NCI-H1417 (cell line): ENCODE data around the gene MORN5.
"Not testable (repeated sequence)": the region's sequence is repeated elsewhere in the genome, so short reads cannot be mapped to it uniquely, and the experiment has no call there.

Experiments
- DNase-seq, 3 experiments: peaks; one replicate each; lab custom pipeline; 2025; lab: John Stamatoyannopoulos, UW

The MORN5 gene

DNA sequence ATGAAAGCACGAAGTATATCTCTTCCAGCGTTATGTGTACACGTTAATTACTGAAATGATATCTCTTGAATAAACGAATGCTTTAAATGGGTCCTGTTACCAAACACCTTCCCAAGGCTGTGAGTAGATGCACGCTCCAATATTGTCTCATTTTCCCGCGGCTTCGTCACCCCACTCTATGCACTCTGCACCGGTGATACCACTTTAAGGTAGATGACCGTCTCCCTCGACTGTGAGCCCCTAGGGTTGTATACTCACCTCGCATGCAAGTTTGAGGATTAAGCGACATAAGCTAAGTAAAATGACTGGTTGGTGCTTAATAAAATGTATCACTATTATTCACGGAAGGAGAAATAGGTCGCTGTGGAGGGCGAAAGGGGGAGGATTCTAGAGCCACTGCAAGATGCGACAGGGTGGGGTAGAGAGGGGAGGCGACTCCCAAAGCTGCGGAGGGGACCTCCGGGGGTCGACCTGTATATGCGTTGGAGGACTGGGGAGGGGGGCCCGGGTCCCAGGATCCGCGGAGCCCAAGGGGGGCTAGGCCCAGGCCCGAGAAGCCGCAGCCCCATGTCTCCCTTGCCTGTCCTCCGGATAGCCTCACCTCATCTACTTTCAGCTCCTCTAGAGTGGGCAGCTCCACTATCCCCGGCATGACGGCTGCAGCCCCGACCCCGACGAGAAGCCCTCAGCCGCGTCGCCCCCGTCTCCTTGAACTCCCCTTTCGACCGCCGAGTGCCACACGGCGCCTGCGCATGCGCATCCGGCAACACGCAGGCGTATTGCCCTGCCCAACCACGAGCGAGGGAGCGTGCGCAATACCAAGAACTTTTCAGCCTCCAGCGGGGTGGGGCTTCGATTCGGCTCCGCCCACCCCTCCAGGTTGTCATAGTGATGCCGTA, at the start of gene MORN5, which contains the start of gene NDUFA8:
Gene MORN5, plus strand, starts transcription at position 883 of the 899 bp plus-strand sequence. CDS start 65 bp downstream, outside the sequence.
Gene NDUFA8, minus strand, starts transcription at position 754 of the 899 bp plus-strand sequence. Its CDS starts 102 bp downstream, at position 652.
- DNase-seq = peak; percentile 92 to 99 (median 98)

DNA sequence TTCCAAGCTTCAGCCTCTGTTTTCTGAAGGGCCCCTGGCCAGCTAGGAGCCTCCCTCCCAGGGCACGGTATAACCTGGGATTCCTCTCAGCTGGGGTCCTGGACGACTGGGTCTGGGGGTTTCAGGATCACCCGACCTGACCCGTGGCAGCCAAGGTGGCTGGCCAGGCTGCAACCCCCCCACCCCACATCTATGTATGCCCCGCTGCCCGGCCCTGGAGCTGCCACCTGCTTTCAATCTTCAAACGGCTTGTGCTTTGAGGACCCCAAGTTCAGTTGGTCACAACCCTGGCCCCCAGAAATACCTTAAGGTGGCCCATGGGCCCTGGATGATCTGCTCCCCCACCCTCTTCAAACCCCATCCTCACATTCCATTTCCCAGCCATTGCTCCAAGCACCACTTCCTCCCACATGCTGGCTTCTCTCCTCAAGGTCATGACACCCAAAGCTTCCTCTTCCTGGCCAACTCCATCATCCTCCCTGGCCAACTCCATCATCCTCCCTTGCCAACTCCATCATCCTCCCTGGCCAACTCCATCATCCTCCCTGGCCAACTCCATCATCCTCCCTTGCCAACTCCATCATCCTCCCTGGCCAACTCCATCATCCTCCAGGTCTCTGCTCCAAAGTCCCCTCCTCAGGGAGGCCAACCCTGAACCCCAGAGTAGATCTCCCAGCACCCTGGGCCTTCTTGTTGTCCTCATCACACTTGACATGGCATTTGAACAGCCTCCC, 49.4 kb upstream of the MORN5 start:
- DNase-seq = no peak

DNA sequence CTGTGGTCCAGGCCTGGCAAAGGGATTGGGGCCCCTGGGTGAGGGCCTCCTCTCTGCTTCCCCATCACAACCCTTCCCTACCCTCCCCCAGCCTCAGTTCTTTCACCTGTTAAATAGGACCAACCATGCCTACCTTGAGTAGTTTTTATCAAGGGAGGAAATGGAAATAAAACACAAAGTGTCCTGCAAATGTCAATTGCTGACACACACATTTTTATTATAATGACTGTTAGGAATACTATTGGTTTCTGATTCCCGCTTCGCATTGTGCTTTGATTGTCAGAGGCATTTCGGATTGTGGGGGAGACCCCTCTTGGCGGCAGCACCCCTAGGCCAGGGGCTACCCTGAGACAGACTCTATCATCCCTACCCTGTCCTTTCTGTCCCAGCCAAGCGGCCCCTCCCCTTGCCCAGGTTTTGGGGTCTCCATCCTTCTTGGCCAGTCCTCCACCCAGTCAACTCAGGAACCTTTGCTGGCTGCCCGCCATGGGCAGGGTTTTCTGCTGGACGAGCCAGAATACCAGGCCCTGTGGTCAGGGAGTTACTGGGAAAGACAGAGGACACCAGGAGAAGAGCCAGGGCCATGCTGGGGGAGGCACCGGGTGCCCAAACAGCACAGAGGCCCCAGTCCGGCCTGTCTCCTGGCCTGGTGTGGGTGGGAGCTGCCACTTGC, 48.2 kb upstream of the MORN5 start:
- DNase-seq = no peak

DNA sequence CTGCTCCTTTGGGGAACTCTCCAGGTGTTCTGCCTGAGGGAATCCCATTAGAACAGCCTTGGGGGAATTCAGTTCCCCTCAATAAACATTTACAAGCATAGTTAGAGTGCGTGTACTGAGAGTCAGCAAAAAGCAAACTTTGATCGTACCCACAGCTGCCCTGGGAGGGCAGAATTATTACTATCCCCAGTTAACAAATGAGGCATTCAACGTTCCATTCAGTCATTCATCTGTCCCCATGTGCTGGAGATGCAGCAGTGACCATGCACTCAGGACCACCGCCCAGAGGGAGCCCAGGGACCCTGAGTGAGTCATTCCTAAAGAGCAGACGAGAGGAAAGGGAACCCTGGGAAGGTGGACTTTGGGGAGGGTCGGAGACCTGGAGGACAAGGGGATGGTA, 47.5 kb upstream of the MORN5 start:
- no peak for DNase-seq

DNA sequence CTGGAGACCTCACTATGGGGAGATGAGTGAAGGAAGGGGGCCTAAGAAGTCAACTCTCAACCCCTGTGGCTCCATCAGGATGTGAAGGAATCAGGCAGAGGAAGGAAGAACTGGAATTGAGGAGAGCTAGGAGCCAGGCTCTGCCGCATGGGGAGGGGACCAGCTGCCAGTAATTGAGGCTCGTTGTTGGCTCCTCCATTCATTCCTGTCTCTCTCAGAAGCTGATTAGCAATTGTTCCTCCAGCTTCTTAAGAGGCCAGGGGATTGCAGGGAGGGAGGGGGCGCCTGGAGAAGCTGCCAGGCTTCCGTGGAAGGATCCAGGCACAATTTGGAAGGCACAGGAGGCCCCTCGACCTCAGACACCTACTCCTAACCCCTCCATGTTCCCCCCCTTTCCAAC, 46.1 kb upstream of the MORN5 start:
- no peak for DNase-seq

DNA sequence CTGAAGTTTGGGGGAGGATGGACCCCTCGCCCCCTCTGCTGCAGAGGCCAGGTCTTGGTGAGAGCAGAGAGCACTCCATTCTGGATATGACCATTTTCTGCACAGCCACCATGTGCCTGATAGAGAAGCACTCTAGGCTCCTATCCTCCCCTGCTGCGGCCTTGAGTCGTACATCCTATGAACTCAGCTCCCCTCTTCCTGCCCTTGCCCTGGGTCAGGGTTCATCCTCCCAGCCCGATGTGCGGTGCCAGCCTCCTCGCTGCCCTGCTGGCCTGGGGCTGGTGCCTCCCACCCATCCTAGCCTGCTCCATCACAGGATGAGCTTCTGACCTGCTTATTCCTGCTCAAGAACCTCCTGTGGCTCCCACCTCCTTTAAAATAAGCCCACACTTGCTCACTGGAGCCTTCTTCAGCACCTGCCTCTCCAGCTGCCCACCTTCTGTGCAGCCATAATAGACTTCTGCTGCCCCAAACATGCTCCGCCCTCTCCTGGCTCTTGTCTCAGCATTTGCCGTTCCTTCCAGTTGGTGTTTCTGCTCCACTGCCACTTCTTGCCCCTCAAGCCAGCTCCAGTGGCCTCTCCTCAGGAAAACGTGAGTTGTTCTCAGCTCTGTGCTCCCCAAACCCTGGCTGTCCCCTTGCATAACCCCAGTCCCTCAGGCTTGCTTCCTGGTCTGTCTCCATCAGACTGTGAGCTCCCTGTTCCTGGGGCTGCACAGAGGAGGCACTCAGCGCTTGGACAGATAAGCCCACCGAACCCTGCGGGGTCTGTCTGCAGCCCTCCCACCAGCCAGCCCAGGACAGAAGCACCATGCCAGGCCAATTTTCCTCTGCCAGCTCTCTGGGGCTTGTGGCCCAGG, 44.3 kb upstream of the MORN5 start:
- DNase-seq = peak in 1 of 3 experiments; percentile 17

DNA sequence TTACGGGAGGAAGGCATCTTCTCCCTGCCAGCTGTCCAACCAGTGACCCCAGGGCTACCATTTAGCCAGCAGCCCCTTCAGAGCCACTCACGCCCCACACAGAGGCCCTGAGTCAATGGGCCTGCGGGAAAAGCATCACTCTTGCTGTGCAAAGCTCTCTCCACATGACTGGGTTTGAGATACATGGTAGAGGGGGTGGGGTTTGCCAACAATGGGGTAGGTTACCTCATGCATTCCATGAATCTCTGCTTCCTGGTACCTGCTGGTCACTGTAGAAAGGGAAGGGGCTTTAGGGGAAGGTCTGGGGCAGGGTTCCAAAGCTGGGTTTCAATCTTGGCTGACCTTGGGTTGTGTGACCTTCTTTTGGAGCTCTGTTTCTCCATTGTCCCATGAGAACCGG, 43.7 kb upstream of the MORN5 start:
- no peak for DNase-seq

DNA sequence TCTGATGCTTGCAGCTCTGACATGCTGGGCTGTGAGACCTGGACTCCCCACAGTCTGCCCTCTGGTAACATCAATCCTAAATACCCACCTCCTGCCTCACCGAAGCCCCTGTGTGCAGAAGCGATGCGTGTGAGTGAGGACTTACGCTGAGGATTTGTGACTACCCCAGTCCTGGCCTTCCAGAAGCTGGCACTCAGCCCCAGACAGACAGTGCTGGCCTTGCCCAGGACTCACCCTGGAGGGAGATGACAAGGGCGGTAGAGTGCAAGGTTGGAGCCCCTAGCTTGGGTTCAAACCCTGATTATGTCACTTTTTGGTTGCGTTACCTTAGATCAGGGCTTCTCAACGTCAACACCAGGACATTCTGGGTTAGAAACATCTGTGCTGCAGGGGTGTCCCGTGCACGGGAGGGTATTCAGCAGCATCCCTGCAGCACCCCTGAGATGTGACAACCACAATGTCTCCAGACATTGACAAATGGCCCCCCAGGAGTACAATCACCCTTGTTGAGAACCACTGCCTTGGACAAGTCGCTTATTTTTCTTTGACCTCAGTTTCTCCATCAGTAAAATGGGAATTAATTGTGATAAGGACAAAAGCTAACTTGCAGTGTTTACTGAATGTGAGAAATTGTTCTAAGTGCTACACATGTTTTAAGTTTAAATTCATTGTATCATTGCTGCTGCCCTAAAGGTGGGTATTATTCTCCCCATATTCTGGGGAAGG, 43.1 kb upstream of the MORN5 start:
- no peak for DNase-seq

DNA sequence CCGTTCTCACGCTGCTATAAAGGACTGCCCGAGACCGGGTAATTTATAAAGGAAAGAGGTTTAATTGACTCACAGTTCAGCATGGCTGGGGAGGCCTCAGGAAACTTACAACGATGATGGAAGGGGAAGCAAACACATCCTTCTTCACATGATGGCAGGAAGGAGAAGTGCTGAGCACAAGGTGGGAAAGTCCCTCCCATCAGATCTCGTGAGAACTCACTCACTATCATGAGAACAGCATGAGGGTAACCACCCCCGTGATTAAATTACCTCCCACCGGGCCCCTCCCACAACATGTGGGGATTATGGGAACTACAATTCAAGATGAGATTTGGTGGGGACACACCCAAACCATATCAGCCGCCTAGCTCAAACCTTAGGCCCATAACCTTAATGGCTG, 42.5 kb upstream of the MORN5 start:
- not testable (repeated sequence) for DNase-seq

DNA sequence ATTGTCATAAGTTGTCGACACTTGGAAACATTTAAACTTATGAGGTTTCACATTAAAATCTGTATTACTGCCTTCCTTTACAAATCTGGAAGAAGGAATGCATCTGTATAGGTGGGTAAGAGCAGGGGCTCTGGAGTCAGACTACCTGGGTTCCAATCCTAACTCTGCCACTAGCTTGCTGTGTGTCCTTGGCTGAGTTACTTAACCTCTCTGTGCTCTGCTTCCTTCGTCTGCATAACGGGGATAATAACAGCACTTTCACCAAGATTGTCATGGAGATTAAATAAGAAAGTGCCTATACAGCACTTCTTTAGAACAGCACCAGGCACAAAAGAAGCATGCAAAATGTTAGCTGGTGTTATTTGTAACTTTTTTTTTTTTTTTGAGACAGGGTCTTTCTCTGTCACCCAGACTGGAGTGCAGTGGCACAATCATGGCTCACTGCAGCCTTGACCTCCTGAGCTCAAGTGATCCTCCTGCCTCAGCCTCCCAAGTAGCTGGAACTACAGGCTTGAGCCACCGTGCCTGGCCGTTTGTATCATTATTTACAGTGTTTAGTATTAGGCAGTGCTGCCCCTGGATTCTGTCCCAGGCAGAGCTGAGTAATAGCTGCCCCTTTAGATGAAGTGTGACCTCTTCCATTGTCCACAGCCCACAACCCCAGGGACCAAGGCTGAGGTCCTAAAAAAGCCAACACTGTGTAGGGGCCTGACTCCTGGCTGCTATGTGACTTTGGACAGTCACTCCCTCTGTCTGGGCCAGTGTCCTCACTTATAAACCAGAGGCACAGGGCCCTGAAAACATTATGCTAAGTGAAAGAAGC, 41.2 kb upstream of the MORN5 start:
- DNase-seq = no peak

DNA sequence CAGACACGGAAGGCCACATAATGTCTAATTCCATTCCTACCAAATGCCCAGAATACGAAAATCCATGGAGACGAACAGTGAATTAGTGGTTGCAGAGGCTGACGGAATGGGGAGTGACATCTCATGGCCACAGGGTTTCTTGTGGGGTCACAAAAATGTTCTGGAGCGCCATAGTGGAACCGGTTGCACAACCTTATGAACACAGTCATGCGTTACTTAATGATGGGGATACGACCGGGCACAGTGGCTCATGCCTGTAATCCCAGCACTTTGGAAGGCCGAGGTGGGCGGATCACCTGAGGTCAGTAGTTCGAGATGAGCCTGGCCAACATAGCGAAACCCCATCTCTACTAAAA, 40.6 kb upstream of the MORN5 start:
- DNase-seq = no peak

DNA sequence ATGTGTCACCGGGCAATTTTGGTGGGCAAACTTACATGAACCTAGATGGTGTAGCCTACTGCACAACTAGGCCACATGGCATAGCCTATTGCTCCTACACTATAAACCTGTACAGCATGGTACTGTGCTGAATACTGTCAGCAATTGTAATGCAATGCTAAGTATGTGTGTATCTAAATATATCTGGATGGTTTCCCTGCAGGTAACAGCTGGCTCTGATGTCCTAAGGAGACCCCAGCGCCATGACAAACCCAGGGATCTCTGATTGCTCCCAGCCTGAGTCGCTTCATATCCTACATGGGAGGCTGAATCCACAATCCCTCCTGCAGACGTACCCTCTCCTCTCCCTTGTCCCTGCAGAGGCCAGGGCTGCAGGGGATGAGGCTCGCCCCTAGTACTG, 40.0 kb upstream of the MORN5 start:
- DNase-seq = no peak

DNA sequence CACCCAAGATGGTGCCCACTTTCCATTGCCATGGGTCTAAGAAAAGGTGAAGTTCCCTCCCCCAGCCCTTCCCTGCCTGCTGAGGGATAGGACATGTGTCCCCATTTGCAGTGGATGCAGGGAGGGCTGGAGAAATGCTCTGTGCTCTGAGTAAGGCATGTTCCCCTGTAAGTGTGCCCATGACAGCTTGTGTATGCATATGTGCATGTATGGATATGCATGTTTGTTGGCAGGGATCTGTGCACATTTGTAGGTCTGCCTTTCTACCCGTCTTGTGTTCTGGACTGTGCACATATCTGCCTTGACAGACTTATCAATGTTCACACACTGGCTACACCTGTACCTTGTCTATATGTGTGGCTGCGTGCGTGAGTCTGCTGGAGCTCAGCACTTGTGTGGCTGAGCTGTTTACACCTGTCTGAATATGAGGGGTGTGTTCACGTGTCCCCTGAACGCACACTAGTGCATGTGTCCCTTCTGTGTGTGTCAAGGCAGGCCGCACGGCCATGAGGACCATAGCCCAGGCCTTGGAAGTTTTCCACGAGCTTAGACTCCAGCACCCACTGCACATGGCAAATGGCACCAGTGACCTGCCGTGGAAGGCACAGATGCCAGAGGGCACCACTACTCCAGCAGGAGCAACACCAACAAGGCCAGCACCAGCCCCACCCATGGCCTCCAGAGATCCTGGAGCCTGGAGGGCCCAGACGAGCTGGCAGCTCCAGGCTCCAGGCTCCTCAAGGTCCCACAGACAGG, 39.2 kb upstream of the MORN5 start:
- no peak for DNase-seq

DNA sequence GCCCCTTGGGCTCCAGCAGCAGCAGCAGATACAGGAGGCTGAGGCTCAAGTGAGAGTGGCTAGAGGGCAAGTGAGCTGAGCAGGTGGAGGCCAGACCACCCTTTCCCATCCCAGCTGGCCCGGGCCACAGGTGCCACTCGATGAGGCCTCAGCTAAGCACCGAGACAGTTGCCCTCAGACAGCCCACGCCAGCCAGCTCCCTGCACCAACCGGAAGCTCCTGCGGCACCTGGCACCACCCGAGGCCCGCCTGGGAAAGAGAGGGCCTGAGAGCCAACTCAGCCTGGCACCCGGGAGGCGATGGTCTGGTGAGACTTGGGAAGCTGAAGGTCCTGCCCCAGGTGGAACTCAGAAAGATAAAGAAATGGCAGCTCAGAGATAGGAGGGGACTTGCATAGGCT, 38.3 kb upstream of the MORN5 start:
- DNase-seq = no peak

DNA sequence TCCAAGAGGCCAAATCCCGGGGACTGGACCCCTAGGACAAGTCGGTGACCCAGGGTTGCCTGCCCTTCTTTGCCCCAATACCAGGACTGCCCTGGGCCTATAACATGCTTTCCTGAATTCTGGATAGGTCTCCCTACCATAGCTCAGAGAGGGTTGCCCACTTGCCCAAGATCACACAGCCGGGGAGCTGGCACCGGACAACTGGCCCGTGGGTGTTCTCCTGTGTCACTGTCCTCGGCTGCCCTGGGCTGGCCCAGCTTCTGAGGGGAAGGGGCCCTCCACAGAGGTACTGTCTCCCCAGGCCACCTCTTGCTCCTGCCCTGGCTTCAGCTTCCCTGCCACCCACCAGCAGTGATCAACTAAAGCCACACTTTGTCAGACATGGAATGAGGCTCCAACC, 37.8 kb upstream of the MORN5 start:
- DNase-seq = no peak

DNA sequence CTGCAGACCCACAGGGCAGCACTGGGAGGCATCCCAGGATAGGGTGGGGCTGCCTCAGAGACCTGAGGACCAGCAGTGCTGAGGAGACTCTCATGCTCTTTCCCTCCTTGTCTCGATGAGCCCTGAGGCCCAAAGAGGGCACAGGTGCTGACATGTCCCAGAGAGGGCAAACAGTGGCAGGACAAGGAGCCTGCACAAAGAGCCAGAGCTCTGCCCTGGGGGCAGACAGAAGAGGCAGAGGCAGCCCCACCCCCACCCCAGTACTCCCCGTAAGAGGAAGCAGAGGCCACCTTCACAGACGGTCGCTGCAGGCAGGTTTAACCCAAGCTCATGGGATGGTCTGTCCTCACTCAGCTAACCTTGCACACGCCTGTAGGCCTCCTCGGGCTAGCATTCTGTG, 37.2 kb upstream of the MORN5 start:
- peak in 2 of 3 experiments; percentile 48 to 72 for DNase-seq

DNA sequence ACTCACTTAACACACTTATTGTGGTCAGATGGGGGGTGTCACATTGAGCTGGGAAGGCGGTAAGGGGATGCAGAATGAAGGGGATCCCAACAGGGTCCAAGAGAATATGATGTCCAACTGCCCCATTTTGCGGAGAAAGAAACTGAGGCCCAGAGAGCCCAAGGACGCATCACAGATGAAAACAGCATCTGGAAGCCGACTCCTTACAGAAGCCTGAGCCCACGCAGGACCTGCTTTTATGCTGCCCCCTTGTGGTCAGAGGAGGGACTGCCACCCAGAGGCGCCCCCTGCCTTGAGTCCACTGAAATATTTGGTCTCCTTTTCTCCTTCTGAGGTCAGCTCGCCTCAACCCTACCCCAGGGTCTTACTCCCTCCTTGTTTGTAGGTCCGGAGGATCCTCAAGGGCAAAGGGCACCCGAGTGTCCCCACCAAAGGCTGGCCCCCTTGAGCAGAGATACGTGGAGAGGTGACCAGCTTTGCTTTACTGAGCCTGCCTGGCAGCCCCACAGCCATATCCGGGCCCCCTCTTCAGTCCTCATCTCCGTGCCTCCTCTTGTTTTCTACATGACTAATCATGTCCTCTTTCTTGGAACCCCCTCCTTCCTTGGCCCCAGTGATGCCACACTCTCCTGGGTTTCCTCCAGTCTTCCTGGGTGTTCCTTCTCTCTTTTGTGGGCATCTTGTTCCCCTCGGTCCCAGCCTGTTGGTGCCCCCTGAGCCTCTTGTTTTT, 36.6 kb upstream of the MORN5 start:
- DNase-seq = peak; percentile 44 to 87 (median 69)

DNA sequence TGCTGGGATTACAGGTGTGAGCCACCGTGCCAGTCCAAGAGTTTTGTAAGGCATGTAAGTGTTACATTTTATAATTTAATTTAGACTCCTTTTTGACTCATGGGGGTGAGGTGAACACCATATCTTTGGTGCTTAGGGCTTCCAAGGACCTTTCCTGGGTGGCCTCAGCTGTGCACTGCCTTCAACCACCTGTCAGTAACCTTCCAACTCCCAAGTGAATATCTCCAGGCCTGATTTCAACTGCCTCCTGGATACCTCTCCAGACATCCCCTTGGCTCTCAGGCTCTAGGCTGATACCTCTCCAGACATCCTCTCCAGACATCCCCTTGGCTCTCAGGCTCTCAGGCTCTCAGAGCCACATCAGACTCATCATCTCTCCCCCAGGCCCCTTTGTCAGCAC, 35.7 kb upstream of the MORN5 start:
- DNase-seq = no peak

DNA sequence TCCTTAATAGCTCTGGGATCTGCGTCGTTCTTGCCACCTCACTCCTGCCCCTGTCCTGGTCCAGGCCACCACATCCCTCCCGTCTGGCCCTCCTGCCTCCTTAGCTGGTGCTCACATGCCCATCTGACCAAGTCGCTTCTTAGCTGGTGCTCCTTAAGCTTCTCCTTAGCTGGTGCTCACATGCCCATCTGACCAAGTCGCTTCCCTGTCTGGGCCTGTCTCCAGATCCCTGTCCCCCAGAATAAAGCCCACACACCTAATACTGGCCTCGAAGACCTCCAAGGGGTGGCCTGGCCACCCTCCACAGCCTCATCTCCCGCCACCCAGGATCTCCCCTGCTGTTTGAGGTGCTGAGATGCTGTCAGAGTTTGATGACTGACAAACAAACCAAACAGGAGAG, 35.2 kb upstream of the MORN5 start:
- DNase-seq = no peak
